RPMI7951 (cell line): Measurements from ENCODE around the gene SEMA5B. TPM values are rescaled to one million over a fixed set of nuclear protein-coding genes. Genes with fewer than 3 reads are reported as not detected.

Source experiments
- DNase-seq: peaks from one replicate; pipeline ENCODE4 v3.0.0-alpha.2; 2012; ENCODE audit warnings: low read depth
- total RNA-seq: library from RNA; depleted of rRNA; stranded (reverse); fragments of >200 nt; shearing (Covaris generic); gene quantifications from 2 replicates; pipeline ENCODE4 v1.2.3, GENCODE V29; 2014; rRNA removed

The SEMA5B gene
- total RNA-seq, result not detected in 2 replicates

GRCh38 chr3:123027292-123028232 lies at the start of gene SEMA5B:
Gene SEMA5B (minus strand): TSS chr3:123027763. CDS start chr3:122961263, 66,500 bp downstream.
- peak; percentile 14 for DNase-seq

- no peak for DNase-seq
Measured at GRCh38 chr3:123076496-123077418, 49.2 kb upstream of the SEMA5B start.

GRCh38 chr3:123076112-123076495 lies 48.5 kb upstream of the SEMA5B start:
- no peak for DNase-seq

- DNase-seq, result peak; percentile 64
Measured at GRCh38 chr3:123075359-123075758, 47.8 kb upstream of the SEMA5B start.

- DNase-seq, result no peak
Measured at GRCh38 chr3:123072564-123072963, 45.0 kb upstream of the SEMA5B start.

- DNase-seq, result no peak
Measured at GRCh38 chr3:123072152-123072551, 44.6 kb upstream of the SEMA5B start.

GRCh38 chr3:123071581-123071980 lies 44.0 kb upstream of the SEMA5B start:
- DNase-seq, result no peak

- no peak for DNase-seq
Measured at GRCh38 chr3:123071146-123071545, 43.6 kb upstream of the SEMA5B start.

GRCh38 chr3:123070510-123070909 lies 42.9 kb upstream of the SEMA5B start:
- no peak for DNase-seq

- DNase-seq, result no peak
Measured at GRCh38 chr3:123068601-123069381, 41.2 kb upstream of the SEMA5B start.

- DNase-seq, result peak; percentile 69
Measured at GRCh38 chr3:123067689-123068600, 40.4 kb upstream of the SEMA5B start.

- DNase-seq, result peak; percentile 91
Measured at GRCh38 chr3:123066896-123067688, 39.5 kb upstream of the SEMA5B start, which contains the start of gene PDIA5. Gene PDIA5 (plus strand): TSS chr3:123067025. CDS start chr3:123067165, 140 bp downstream.

GRCh38 chr3:123066599-123066895 lies 39.0 kb upstream of the SEMA5B start:
- DNase-seq, result no peak

- DNase-seq, result no peak
Measured at GRCh38 chr3:123064914-123065313, 37.4 kb upstream of the SEMA5B start.

- no peak for DNase-seq
Measured at GRCh38 chr3:123064506-123064905, 36.9 kb upstream of the SEMA5B start.

GRCh38 chr3:123063034-123063433 lies 35.5 kb upstream of the SEMA5B start:
- DNase-seq, result no peak

GRCh38 chr3:123061856-123062255 lies 34.3 kb upstream of the SEMA5B start:
- DNase-seq, result no peak

- DNase-seq, result no peak
Measured at GRCh38 chr3:123060054-123060453, 32.5 kb upstream of the SEMA5B start.

- DNase-seq, result no peak
Measured at GRCh38 chr3:123058505-123058904, 30.9 kb upstream of the SEMA5B start.

- no peak for DNase-seq
Measured at GRCh38 chr3:123055352-123055751, 27.8 kb upstream of the SEMA5B start.
